HCT116 (cell line): ENCODE data around the gene TMEM128.

ENCODE experiments used
- EZH2phosphoT487 ChIP-seq: fragments of 200-600 bp; IDR thresholded peaks from 2 replicates; pipeline ENCODE4 v1.6.1; 2018; ENCODE audit warnings: antibody characterized with exemption, borderline replicate concordance
- POLR2A ChIP-seq: IDR thresholded peaks from 2 replicates; pipeline ENCODE4 v1.7.0; 2011; ENCODE audit warnings: borderline replicate concordance; ENCODE audit not compliant: insufficient read depth, insufficient read length; ENCODE audit errors: extremely low read depth
- SIN3A ChIP-seq: IDR thresholded peaks from 2 replicates; pipeline ENCODE4 v1.6.1; 2012; ENCODE audit warnings: low read depth
- YY1 ChIP-seq: IDR thresholded peaks from 2 replicates; pipeline ENCODE4 v1.6.1; 2011; ENCODE audit warnings: low read length, low read depth, moderate library complexity, mild to moderate bottlenecking; ENCODE audit not compliant: insufficient replicate concordance; ENCODE audit errors: extremely low read depth
- ZNF274 ChIP-seq: fragments of 200-500 bp; sonication (Bioruptor generic); IDR thresholded peaks from 2 replicates; pipeline ENCODE4 v1.6.1; 2014; ENCODE audit warnings: mild to moderate bottlenecking, low read depth, low read length, inconsistent platforms
- TF ChIP-seq, protein P1 (sequence below), 3 experiments: fragments of 200-600 bp in 1 of 3; sonication (generic) in 1 of 3; IDR thresholded peaks in 2 of 3; conservative IDR thresholded peaks in 1 of 3; 2 replicates each; pipeline ENCODE4 v1.5.1; 2012 to 2017; ENCODE audit warnings: low read depth in 2 of 3, low read length in 2 of 3, antibody characterized with exemption in 1 of 3, borderline replicate concordance in 1 of 3, control low read depth in 1 of 3, mild to moderate bottlenecking in 1 of 3, mixed read lengths in 1 of 3, mixed run types in 1 of 3, moderate library complexity in 1 of 3; ENCODE audit not compliant: insufficient read depth in 1 of 3

DNA sequence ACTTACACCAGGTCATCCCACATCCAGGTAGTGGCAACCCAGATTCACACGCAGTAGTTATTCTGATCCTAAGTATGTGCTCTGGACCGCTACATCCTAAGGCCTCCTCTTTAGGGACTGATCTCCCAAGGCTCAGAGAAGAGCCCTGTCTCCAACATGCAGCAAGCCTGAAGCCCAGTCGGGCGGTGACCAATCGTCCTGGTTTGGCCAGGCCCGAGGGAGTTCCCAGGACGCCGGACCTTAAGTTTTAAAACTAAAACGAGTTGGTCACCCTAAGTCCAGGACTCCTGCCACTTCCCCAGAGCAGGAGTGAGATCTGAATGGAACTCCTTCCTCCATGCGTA, 41.5 kb upstream of the TMEM128 start:
- TF ChIP-seq, protein P1, sequence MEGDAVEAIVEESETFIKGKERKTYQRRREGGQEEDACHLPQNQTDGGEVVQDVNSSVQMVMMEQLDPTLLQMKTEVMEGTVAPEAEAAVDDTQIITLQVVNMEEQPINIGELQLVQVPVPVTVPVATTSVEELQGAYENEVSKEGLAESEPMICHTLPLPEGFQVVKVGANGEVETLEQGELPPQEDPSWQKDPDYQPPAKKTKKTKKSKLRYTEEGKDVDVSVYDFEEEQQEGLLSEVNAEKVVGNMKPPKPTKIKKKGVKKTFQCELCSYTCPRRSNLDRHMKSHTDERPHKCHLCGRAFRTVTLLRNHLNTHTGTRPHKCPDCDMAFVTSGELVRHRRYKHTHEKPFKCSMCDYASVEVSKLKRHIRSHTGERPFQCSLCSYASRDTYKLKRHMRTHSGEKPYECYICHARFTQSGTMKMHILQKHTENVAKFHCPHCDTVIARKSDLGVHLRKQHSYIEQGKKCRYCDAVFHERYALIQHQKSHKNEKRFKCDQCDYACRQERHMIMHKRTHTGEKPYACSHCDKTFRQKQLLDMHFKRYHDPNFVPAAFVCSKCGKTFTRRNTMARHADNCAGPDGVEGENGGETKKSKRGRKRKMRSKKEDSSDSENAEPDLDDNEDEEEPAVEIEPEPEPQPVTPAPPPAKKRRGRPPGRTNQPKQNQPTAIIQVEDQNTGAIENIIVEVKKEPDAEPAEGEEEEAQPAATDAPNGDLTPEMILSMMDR (IDR thresholded peaks at IDR 0.05 in 2 of 3, conservative IDR thresholded peaks at IDR 0.05 in 1 of 3; ENCODE audit: borderline replicate concordance in 1 of 3, insufficient read depth in 1 of 3, low read depth in 2 of 3, low read length in 2 of 3) = no peak
- TF ChIP-seq POLR2A (no peak), YY1 (no peak), ZNF274 (no peak), SIN3A (no peak), EZH2phosphoT487 (no peak)
